NCI-H2107 (cell line): ENCODE measurements around the gene ACD.

Experiments used
- DNase-seq: peaks from one replicate; lab custom pipeline; 2025; lab: John Stamatoyannopoulos, UW

Gene ACD

GRCh38 chr16:67647681-67648080 lies 12.4 kb downstream of the ACD start:
- DNase-seq: no peak

GRCh38 chr16:67647111-67647651 lies 12.9 kb downstream of the ACD start:
- no peak for DNase-seq

GRCh38 chr16:67645397-67646121 lies 14.5 kb downstream of the ACD start:
- DNase-seq: no peak

- no peak for DNase-seq
These were observed 16.0 kb downstream of the ACD start for GRCh38 chr16:67644038-67644437.

GRCh38 chr16:67641779-67642708 lies 18.0 kb downstream of the ACD start:
- DNase-seq: no peak

DNA sequence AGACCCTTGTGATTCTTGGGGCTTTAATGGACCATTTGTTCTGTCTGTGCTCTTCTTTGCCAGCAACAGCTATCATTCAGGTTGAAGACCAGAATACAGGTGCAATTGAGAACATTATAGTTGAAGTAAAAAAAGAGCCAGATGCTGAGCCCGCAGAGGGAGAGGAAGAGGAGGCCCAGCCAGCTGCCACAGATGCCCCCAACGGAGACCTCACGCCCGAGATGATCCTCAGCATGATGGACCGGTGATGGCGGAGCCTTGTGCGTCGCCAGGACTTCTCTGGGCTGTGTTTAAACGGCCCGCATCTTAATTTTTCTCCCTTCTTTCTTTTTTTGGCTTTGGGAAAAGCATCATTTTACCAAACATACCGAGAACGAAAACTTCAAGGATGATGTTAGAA lies 22.4 kb downstream of the ACD start:
- no peak for DNase-seq

GRCh38 chr16:67636713-67637112 lies 23.3 kb downstream of the ACD start:
- DNase-seq: no peak

DNA sequence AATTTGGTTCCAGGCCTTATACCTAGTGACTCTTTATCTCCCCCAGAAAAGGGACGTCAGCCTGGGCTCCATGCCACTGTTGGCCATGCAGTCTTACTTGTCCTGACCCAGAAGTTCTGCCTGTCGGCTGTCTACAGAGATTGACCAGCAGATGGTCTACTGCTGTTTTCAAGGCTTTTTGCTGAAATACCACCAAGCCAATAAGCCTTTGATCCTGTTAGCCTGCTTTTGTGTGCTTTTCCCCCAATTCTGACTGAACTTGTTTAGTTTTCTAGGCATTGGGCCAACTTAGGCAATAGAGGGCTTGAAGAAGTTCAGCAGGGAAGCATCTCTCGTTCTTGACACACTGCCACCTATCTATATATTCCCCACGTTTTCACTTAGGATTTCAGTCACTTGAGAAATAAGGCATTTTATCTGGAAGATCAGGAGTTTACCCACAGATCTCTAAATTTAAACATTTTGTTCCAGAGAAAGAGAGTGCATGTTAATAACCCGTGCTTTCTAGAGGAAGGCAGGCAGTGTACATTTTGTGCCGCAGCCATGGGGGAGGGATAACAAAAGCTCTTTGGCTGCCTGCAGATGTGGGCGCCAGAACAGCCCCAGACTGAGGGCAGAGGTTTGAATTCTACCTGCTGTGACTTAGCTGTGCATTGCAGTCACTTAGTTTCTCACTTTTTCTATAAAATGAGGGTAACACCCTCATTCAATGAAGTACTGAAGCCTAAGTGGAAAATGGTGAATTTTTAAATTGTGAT lies 27.5 kb downstream of the ACD start:
- DNase-seq: no peak

- no peak for DNase-seq
These were observed 31.8 kb downstream of the ACD start for GRCh38 chr16:67628216-67628615.

DNA sequence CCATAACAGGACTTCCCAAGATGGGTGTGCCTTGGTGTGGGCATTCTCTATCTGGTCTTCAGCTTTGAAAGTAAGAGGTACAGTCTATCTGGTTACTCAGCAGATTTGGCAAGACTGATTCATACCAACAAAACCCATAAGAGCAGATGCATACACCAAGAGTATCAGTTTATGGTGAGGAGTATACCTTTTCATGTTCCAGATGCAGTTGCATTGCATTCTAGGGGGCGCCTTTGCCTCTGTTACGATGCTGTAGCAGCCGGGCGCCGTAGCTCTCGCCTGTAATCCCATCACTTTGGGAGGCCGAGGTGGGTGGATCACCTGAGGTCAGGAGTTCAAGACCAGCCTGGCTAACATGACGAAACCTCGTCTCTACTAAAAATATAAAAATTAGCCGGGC lies 46.3 kb downstream of the ACD start:
- DNase-seq: no peak

DNA sequence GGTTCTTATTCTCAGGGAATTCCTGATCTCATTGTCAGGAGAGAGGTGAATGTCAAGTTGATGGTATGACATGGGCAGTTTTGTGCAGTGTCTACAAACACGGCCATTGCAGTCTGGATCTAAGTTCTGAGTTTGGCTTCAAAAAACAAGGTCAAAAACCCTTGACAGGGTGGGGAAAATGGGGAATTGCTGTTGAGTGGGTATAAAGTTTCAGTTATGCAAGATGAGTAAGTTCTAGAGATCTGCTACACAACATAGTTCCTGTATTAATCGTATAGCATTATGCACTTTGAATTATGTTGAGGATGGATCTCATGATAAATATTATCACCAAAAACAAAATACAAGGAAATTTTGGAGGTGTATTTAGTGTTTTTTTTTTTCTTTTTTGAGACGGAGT lies 51.7 kb downstream of the ACD start:
- no peak for DNase-seq
